ENCODE measurements around the gene PPEF1.
"Not testable (repeated sequence)": the region's sequence is repeated elsewhere in the genome, so short reads cannot be mapped to it uniquely, and the experiment has no call there.

Gene PPEF1

GRCh38 chrX:18722500-18723071, 15.1 kb downstream of the PPEF1 start:
- no peak for TF ChIP-seq CTCF (IDR thresholded peaks at IDR 0.05; ENCODE audit: insufficient read depth, low read depth, low read length, missing control alignments)
- H3K4me3 ChIP-seq (ENCODE audit: low read length), result no peak overlapping the region
- no peak for DNase-seq (ENCODE audit: low read depth)

DNA sequence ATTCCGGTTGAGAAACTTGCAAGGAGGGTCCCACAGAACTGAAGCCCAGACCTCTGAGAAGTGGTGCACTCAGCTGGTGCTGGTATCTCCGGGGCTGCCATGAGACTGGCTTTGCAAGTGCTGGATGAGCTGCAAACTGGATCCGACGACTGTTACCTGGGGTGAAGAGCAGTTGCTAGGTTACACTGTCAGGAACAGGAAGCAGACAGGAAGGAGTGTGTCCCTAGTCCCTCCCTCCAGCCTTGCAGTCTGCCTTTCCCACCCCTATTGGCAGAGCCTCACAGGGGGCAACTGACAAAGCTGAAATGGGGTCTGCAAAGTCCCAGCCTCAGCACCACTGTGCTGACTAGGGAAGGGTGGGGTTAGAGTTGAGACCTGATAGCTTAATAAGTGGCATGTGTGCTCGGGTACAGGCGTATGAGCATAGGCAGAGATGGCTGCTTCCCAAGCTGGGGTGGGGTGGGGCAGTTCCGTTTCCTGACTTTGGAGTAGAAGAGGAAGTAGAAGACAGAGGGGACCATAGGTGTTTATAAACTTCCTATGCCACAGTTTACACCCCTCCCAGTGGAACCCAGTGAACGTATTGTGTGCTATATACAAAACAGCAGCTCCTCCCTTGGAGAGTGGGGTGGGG, 18.0 kb downstream of the PPEF1 start:
- no peak for TF ChIP-seq CTCF (IDR thresholded peaks at IDR 0.05; ENCODE audit: insufficient read depth, low read depth, low read length, missing control alignments)
- H3K4me3 ChIP-seq (ENCODE audit: low read length), result no peak overlapping the region
- no peak for DNase-seq (ENCODE audit: low read depth)

GRCh38 chrX:18733287-18733686, 25.8 kb downstream of the PPEF1 start:
- TF ChIP-seq CTCF (IDR thresholded peaks at IDR 0.05; ENCODE audit: insufficient read depth, low read depth, low read length, missing control alignments), result no peak
- no peak for DNase-seq (ENCODE audit: low read depth)
- no peak overlapping the region for H3K4me3 ChIP-seq (ENCODE audit: low read length)

DNA sequence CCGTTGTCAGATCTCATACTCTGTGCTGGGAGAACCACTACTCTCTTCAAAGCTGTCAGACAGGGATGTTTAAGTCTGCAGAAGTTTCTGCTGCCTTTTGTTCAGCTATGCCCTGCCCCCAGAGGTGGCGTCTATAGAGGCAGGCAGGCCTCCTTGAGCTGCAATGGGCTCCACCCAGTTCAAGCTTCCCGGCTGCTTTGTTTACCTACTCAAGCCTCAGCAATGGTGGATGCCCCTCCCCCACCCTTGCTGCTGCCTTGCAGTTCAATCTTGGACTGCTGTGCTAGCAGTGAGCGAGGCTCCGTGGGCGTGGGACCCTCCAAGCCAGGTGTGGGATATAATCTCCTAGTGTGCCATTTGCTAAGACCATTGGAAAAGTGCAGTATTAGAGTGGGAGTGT, 32.2 kb downstream of the PPEF1 start:
- H3K4me3 ChIP-seq (ENCODE audit: low read length); DNase-seq (ENCODE audit: low read depth): not testable (repeated sequence)

DNA sequence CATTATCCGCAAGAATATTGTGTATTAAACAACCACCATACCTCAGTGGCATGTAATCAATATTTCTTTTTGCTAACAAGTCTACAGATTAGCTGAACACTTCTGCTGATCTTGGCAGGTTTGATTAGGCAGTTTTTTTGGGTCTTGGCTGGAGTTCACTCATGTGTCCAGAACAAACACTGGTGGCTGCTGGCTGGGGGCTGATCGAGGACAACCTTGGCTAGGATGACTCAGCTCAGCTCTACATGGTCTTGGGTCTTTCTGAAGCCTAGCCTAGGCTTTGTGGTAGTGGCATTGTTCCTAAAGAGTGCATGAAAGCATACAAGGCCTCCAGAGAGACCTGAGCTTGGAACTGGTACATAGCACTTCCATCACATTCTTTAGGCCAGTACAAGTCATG, 41.1 kb downstream of the PPEF1 start:
- DNase-seq (ENCODE audit: low read depth), result no peak
- no peak for TF ChIP-seq CTCF (IDR thresholded peaks at IDR 0.05; ENCODE audit: insufficient read depth, low read depth, low read length, missing control alignments)
- H3K4me3 ChIP-seq (ENCODE audit: low read length), result no peak overlapping the region

DNA sequence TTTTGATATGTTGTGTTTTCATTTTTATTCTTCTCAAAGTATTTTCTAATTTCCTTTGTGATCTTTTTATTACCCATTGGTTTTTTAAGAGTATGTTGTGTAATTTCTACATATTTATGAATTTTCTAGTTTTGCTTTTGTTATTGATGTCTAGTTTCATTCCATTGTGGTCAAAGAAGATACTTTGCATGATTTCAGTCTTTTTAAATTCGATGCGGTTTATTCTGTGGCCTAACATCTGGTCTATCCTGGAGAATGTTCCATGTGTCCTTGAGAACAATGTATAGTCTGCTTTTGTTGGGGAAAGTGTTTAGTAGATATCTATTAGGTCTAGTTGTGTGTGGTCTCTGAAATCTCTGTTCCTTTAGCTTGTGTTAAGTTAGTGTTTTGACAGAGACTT, 46.2 kb downstream of the PPEF1 start:
- TF ChIP-seq CTCF (IDR thresholded peaks at IDR 0.05; ENCODE audit: insufficient read depth, low read depth, low read length, missing control alignments), result no peak
- no peak for DNase-seq (ENCODE audit: low read depth)
- H3K4me3 ChIP-seq (ENCODE audit: low read length), result no peak overlapping the region

GRCh38 chrX:18755651-18756050, 48.2 kb downstream of the PPEF1 start:
- no peak for DNase-seq (ENCODE audit: low read depth)
- no peak for TF ChIP-seq CTCF (IDR thresholded peaks at IDR 0.05; ENCODE audit: insufficient read depth, low read depth, low read length, missing control alignments)
- no peak overlapping the region for H3K4me3 ChIP-seq (ENCODE audit: low read length)
